H9 (cell line): ENCODE data around the gene WDR59. TPM values are rescaled to one million over a fixed set of nuclear protein-coding genes. Genes with fewer than 3 reads are reported as not detected.
"Not testable (repeated sequence)": the region's sequence is repeated elsewhere in the genome, so short reads cannot be mapped to it uniquely, and the experiment has no call there.

ENCODE experiments used
- DNase-seq: peaks from one replicate; pipeline ENCODE4 v3.0.0-alpha.2; 2017
- H2AFZ ChIP-seq: one replicate; pipeline ENCODE4 v1.6.1; 2013; ENCODE audit warnings: mild to moderate bottlenecking, low read length, control low read depth, moderate library complexity
- H2AK5ac ChIP-seq: 2 replicates; pipeline ENCODE4 v1.6.1; 2013; ENCODE audit warnings: low read length, control low read depth, mixed read lengths; ENCODE audit not compliant: insufficient read length
- H2BK120ac ChIP-seq: one replicate; pipeline ENCODE4 v1.6.1; 2013; ENCODE audit warnings: low read depth, mild to moderate bottlenecking, low read length, control low read depth, inconsistent platforms; ENCODE audit not compliant: poor library complexity, severe bottlenecking
- H2BK12ac ChIP-seq: 2 replicates; pipeline ENCODE4 v1.6.1; 2013; ENCODE audit warnings: low read length, control low read depth, mixed read lengths, low read depth; ENCODE audit not compliant: insufficient read length
- H2BK15ac ChIP-seq: 2 replicates; pipeline ENCODE4 v1.6.1; 2013; ENCODE audit warnings: low read depth, low read length, control low read depth
- H2BK20ac ChIP-seq: one replicate; pipeline ENCODE4 v1.6.1; 2013; ENCODE audit warnings: low read depth, mild to moderate bottlenecking, low read length, control low read depth, inconsistent platforms; ENCODE audit not compliant: poor library complexity, severe bottlenecking
- H2BK5ac ChIP-seq: 2 replicates; pipeline ENCODE4 v1.6.1; 2013; ENCODE audit warnings: low read length, control low read depth, mixed read lengths; ENCODE audit not compliant: insufficient read length
- H3K14ac ChIP-seq: 2 replicates; pipeline ENCODE4 v1.6.1; 2013; ENCODE audit warnings: low read length, control low read depth; ENCODE audit not compliant: insufficient read depth
- H3K18ac ChIP-seq: 2 replicates; pipeline ENCODE4 v1.6.1; 2013; ENCODE audit warnings: low read depth, mild to moderate bottlenecking, mixed read lengths, low read length, control low read depth; ENCODE audit not compliant: insufficient read length
- H3K23ac ChIP-seq: 2 replicates; pipeline ENCODE4 v1.6.1; 2013; ENCODE audit warnings: low read length, control low read depth, mixed read lengths, low read depth; ENCODE audit not compliant: insufficient read length
- H3K23me2 ChIP-seq: 2 replicates; pipeline ENCODE4 v1.6.1; 2013; ENCODE audit warnings: low read depth, mild to moderate bottlenecking, mixed read lengths, low read length, control low read depth; ENCODE audit not compliant: insufficient read length, poor library complexity, severe bottlenecking
- H3K27ac ChIP-seq: 2 replicates; pipeline ENCODE4 v1.5.1; 2013; ENCODE audit warnings: low read length, control low read depth, mixed read lengths, low read depth; ENCODE audit not compliant: insufficient read length
- H3K27me3 ChIP-seq: 2 replicates; pipeline ENCODE4 v1.6.1; 2013; ENCODE audit warnings: low read length, control low read depth, inconsistent platforms; ENCODE audit not compliant: insufficient read depth
- H3K4ac ChIP-seq: 2 replicates; pipeline ENCODE4 v1.6.1; 2013; ENCODE audit warnings: low read depth, mild to moderate bottlenecking, control low read depth, inconsistent platforms, low read length, moderate library complexity
- H3K4me1 ChIP-seq: 2 replicates; pipeline ENCODE4 v1.6.1; 2013; ENCODE audit warnings: low read length, control low read depth, inconsistent platforms; ENCODE audit not compliant: insufficient read depth
- H3K4me2 ChIP-seq: 2 replicates; pipeline ENCODE4 v1.6.1; 2013; ENCODE audit warnings: low read length, control low read depth, mixed read lengths; ENCODE audit not compliant: insufficient read length, insufficient read depth
- H3K56ac ChIP-seq: 2 replicates; pipeline ENCODE4 v1.6.1; 2013; ENCODE audit warnings: low read depth, mild to moderate bottlenecking, mixed read lengths, low read length, control low read depth; ENCODE audit not compliant: insufficient read length
- H3K79me1 ChIP-seq: 2 replicates; pipeline ENCODE4 v1.6.1; 2013; ENCODE audit warnings: low read depth, mild to moderate bottlenecking, moderate library complexity, low read length, control low read depth, inconsistent platforms; ENCODE audit not compliant: insufficient read depth, poor library complexity, severe bottlenecking
- H3K79me2 ChIP-seq: 2 replicates; pipeline ENCODE4 v1.6.1; 2013; ENCODE audit warnings: low read length, control low read depth, inconsistent platforms; ENCODE audit not compliant: insufficient read depth
- H3K9ac ChIP-seq: 2 replicates; pipeline ENCODE4 v1.6.1; 2013; ENCODE audit warnings: low read length, control low read depth, mixed read lengths; ENCODE audit not compliant: insufficient read length; ENCODE audit errors: extremely low read depth
- H3K9me3 ChIP-seq: one replicate; pipeline ENCODE4 v1.6.1; 2013; ENCODE audit warnings: low read depth, low read length, inconsistent platforms; ENCODE audit not compliant: control insufficient read depth
- H3T11ph ChIP-seq: one replicate; pipeline ENCODE4 v1.6.1; 2013; ENCODE audit warnings: mild to moderate bottlenecking, low read length, control low read depth, inconsistent platforms
- H4K20me1 ChIP-seq: one replicate; pipeline ENCODE4 v1.6.1; 2013; ENCODE audit not compliant: control insufficient read depth, insufficient read length, insufficient read depth
- H4K5ac ChIP-seq: 2 replicates; pipeline ENCODE4 v1.6.1; 2013; ENCODE audit warnings: low read depth, mild to moderate bottlenecking, mixed read lengths, low read length, control low read depth; ENCODE audit not compliant: insufficient read length
- H4K8ac ChIP-seq: replicated peaks from 2 replicates; pipeline ENCODE4 v1.6.1; 2013; ENCODE audit warnings: low read length, control low read depth, mixed read lengths, low read depth; ENCODE audit not compliant: insufficient read length
- H4K91ac ChIP-seq: 2 replicates; pipeline ENCODE4 v1.6.1; 2013; ENCODE audit warnings: low read depth, mild to moderate bottlenecking, moderate library complexity, mixed read lengths, low read length, control low read depth; ENCODE audit not compliant: insufficient read length
- H3K27ac Mint-ChIP-seq, 3 experiments: 2 replicates in 2 of 3; 3 replicates in 1 of 3; pipeline ENCODE4 v1.8.0; 2020 to 2021; ENCODE audit warnings: mixed read lengths in 3 of 3, mild to moderate bottlenecking in 1 of 3, moderate library complexity in 1 of 3
- H3K27me3 Mint-ChIP-seq: 2 replicates; pipeline ENCODE4 v1.8.0; 2021; ENCODE audit warnings: low read depth, mild to moderate bottlenecking, moderate library complexity, mixed read lengths
- H3K36me3 Mint-ChIP-seq, 3 experiments: 2 replicates in 2 of 3; 3 replicates in 1 of 3; pipeline ENCODE4 v1.8.0; 2020 to 2021; ENCODE audit warnings: low read depth in 3 of 3, mixed read lengths in 3 of 3; ENCODE audit not compliant: insufficient read depth in 1 of 3
- H3K4me1 Mint-ChIP-seq, 2 experiments: 2 replicates each; pipeline ENCODE4 v1.8.0; 2020; ENCODE audit warnings: mixed read lengths in 2 of 2
- H3K4me3 Mint-ChIP-seq, 2 experiments: 2 replicates in 1 of 2; 3 replicates in 1 of 2; pipeline ENCODE4 v1.8.0; 2020 to 2021; ENCODE audit warnings: mild to moderate bottlenecking in 2 of 2, mixed read lengths in 2 of 2, moderate library complexity in 1 of 2
- H3K9me3 Mint-ChIP-seq, 2 experiments: 2 replicates in 1 of 2; 3 replicates in 1 of 2; pipeline ENCODE4 v1.8.0; 2020; ENCODE audit warnings: mild to moderate bottlenecking in 2 of 2, mixed read lengths in 2 of 2, moderate library complexity in 1 of 2
- whole genome bisulfite sequencing: extraction: QIAGEN DNeasy Blood & Tissue Kit; methylation state at CpG from one replicate; pipeline ENCODE4 v1.1.7; 2013; ENCODE audit warnings: missing lambda C conversion rate, low lambda C conversion rate, mixed read lengths; ENCODE audit not compliant: insufficient read length; ENCODE audit errors: extremely low coverage; 5-methylcytosine and 5-hydroxymethylcytosine counted together
- total RNA-seq: library from RNA; stranded (reverse); gene quantifications from 2 replicates; pipeline ENCODE4 v1.2.1, GENCODE V29; 2021
- TF ChIP-seq, protein P1 (sequence below): fragments of 200-600 bp; sonication (generic); conservative IDR thresholded peaks from 3 replicates; pipeline ENCODE4 v1.8.0; 2021; ENCODE audit warnings: antibody characterized with exemption, mild to moderate bottlenecking

Gene WDR59
- total RNA-seq, 1 experiment from 2014 or later: 97.5 TPM

- no peak overlapping the region for H2BK120ac ChIP-seq
- no peak overlapping the region for H3K14ac ChIP-seq
- no peak overlapping the region for H2AFZ ChIP-seq
- no peaks in the 10 kb centered on the region for H3K23me2 ChIP-seq
- H2BK12ac ChIP-seq: no peak overlapping the region
- H3T11ph ChIP-seq: no peak overlapping the region
- no peak overlapping the region for H2AK5ac ChIP-seq
- no peak overlapping the region for H4K8ac ChIP-seq
- H3K9ac ChIP-seq: no peak overlapping the region
- H4K5ac ChIP-seq: no peak overlapping the region
- peaks cover 11% of the 10 kb centered on the region; the same call in 1 of the 2 replicates for H3K79me2 ChIP-seq
- H2BK20ac ChIP-seq: no peak overlapping the region
- H2BK15ac ChIP-seq: no peak overlapping the region
- no peak overlapping the region for H3K4ac ChIP-seq
- Mint-ChIP-seq H3K36me3 (peaks cover 28 to 39% (median 31%) of the 10 kb centered on the region in 3 experiments), H3K4me1 (peaks cover 8 to 13% of the 10 kb centered on the region in 2 experiments), H3K27ac (peak overlapping the region in 2 of 3 experiments; percentile 16 to 22; a peak in 2 of 7 replicates), H3K4me3 (no peak overlapping the region), H3K9me3 (peaks cover 25 to 29% of the 10 kb centered on the region in 2 experiments), H3K27me3 (no peaks in the 10 kb centered on the region)
- no peak overlapping the region for H3K4me2 ChIP-seq
- H3K9me3 ChIP-seq: no peaks in the 10 kb centered on the region
- no peaks in the 10 kb centered on the region for H3K27me3 ChIP-seq
- no peak for DNase-seq
- H3K56ac ChIP-seq: no peak overlapping the region
- no peak overlapping the region for H2BK5ac ChIP-seq
- H4K20me1 ChIP-seq: no peaks in the 10 kb centered on the region
- WGBS: no CpG with 5 or more reads among the region's 3 CpGs
- H3K23ac ChIP-seq: no peak overlapping the region
- H3K79me1 ChIP-seq: peaks cover 8% of the 10 kb centered on the region
- no peak overlapping the region for H3K27ac ChIP-seq
- no peaks in the 10 kb centered on the region for H3K4me1 ChIP-seq
- no peak overlapping the region for H3K18ac ChIP-seq
- TF ChIP-seq, protein P1, sequence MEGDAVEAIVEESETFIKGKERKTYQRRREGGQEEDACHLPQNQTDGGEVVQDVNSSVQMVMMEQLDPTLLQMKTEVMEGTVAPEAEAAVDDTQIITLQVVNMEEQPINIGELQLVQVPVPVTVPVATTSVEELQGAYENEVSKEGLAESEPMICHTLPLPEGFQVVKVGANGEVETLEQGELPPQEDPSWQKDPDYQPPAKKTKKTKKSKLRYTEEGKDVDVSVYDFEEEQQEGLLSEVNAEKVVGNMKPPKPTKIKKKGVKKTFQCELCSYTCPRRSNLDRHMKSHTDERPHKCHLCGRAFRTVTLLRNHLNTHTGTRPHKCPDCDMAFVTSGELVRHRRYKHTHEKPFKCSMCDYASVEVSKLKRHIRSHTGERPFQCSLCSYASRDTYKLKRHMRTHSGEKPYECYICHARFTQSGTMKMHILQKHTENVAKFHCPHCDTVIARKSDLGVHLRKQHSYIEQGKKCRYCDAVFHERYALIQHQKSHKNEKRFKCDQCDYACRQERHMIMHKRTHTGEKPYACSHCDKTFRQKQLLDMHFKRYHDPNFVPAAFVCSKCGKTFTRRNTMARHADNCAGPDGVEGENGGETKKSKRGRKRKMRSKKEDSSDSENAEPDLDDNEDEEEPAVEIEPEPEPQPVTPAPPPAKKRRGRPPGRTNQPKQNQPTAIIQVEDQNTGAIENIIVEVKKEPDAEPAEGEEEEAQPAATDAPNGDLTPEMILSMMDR: no peak
- H4K91ac ChIP-seq: no peak overlapping the region
Measured at GRCh38 chr16:75017670-75018525, 33.0 kb upstream of the WDR59 start.

DNA sequence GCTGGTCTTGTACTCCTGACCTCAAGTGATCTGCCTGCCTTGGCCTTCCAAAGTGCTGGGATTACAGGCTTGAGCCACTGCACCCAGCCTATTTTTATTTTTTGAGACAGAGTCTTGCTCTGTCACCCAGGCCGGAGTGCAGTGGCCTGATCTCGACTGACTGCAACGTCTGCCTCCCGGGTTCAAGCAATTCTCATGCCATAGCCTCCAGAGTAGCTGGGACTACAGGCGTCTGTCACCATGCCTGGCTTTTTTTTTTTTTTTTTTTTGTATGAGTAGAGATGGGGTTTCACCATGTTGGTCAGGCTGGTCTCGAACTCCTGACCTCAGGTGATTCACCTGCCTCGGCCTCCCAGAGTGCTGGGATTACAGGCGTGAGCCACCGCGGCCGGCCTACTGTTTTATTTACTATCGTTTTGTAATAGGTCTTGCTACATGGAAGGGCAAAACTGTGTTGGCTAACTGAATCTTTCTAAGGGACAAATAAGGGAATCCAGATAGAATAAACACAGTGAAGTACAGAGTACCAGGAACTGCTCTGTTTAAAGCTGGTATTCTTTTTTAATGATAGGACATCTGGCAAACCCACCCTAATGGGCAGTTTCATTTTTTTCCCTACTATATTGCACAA, 31.6 kb upstream of the WDR59 start:
- H2BK12ac ChIP-seq, H3K23ac ChIP-seq, H4K8ac ChIP-seq, H3K4ac ChIP-seq, H3K56ac ChIP-seq, H3K4me3 Mint-ChIP-seq, H4K20me1 ChIP-seq, H3K9me3 ChIP-seq, H2AFZ ChIP-seq, H3K14ac ChIP-seq, H3K18ac ChIP-seq, H3K9ac ChIP-seq, DNase-seq, H2AK5ac ChIP-seq, H4K5ac ChIP-seq, H3T11ph ChIP-seq, H2BK15ac ChIP-seq, H2BK120ac ChIP-seq, H3K4me1 ChIP-seq, H4K91ac ChIP-seq, H3K27me3 ChIP-seq, H3K27me3 Mint-ChIP-seq, H3K27ac Mint-ChIP-seq, H2BK5ac ChIP-seq, H3K4me2 ChIP-seq, H2BK20ac ChIP-seq, H3K23me2 ChIP-seq, H3K27ac ChIP-seq: not testable (repeated sequence)
- no CpG with 5 or more reads among the region's 12 CpGs for whole genome bisulfite sequencing
- H3K79me1 ChIP-seq: peaks cover 14% of the 10 kb centered on the region
- Mint-ChIP-seq H3K9me3 (peaks cover 22 to 25% of the 10 kb centered on the region in 2 experiments), H3K36me3 (peaks cover 24 to 29% (median 25%) of the 10 kb centered on the region in 3 experiments), H3K4me1 (peaks cover 20 to 25% of the 10 kb centered on the region in 2 experiments)
- H3K79me2 ChIP-seq: peaks cover 13% of the 10 kb centered on the region; the same call in 1 of the 2 replicates
